GM18858 (cell line): ENCODE data around the gene CC2D2A.

Experiments used
- ATAC-seq: cut with Tn5 transposase; IDR thresholded peaks from one replicate; pipeline ENCODE4 v1.9.1; 2021; ENCODE audit not compliant: unreplicated experiment

Gene CC2D2A

GRCh38 chr4:15552557-15553362, 83.1 kb downstream of the CC2D2A start:
- ATAC-seq, result no peak

- no peak for ATAC-seq
Measured at GRCh38 chr4:15556511-15557092, 86.9 kb downstream of the CC2D2A start.

GRCh38 chr4:15557786-15558550, 88.3 kb downstream of the CC2D2A start:
- no peak for ATAC-seq

- ATAC-seq, result no peak
Measured at GRCh38 chr4:15558561-15558960, 88.9 kb downstream of the CC2D2A start.

- no peak for ATAC-seq
Measured at GRCh38 chr4:15562114-15562513, 92.4 kb downstream of the CC2D2A start.

- no peak for ATAC-seq
Measured at GRCh38 chr4:15562623-15563022, 92.9 kb downstream of the CC2D2A start.

GRCh38 chr4:15563871-15564270, 94.2 kb downstream of the CC2D2A start:
- ATAC-seq, result no peak

- no peak for ATAC-seq
Measured at GRCh38 chr4:15568821-15569220, 99.1 kb downstream of the CC2D2A start.

GRCh38 chr4:15569746-15570145, 100.1 kb downstream of the CC2D2A start:
- ATAC-seq, result no peak

- ATAC-seq, result no peak
Measured at GRCh38 chr4:15575966-15576365, 106.3 kb downstream of the CC2D2A start.

- ATAC-seq, result no peak
Measured at GRCh38 chr4:15577508-15577907, 107.8 kb downstream of the CC2D2A start.

- ATAC-seq, result no peak
Measured at GRCh38 chr4:15584785-15585184, 115.1 kb downstream of the CC2D2A start.

- ATAC-seq, result no peak
Measured at GRCh38 chr4:15585331-15585730, 115.6 kb downstream of the CC2D2A start.

GRCh38 chr4:15586066-15586465, 116.4 kb downstream of the CC2D2A start:
- no peak for ATAC-seq

GRCh38 chr4:15587649-15588048, 118.0 kb downstream of the CC2D2A start:
- no peak for ATAC-seq

GRCh38 chr4:15592799-15593198, 123.1 kb downstream of the CC2D2A start:
- ATAC-seq, result no peak

GRCh38 chr4:15598644-15599043, 129.0 kb downstream of the CC2D2A start:
- ATAC-seq, result no peak

- ATAC-seq, result no peak
Measured at GRCh38 chr4:15600176-15600575, 130.5 kb downstream of the CC2D2A start.

GRCh38 chr4:15601862-15602261, 132.2 kb downstream of the CC2D2A start:
- no peak for ATAC-seq

GRCh38 chr4:15605537-15605936, 135.9 kb downstream of the CC2D2A start:
- no peak for ATAC-seq

GRCh38 chr4:15610855-15611254, 141.2 kb downstream of the CC2D2A start:
- ATAC-seq, result no peak

GRCh38 chr4:15612136-15612535, 142.5 kb downstream of the CC2D2A start:
- ATAC-seq, result no peak
